Urinary bladder (tissue), 4 donors: Measurements from ENCODE around the gene ADNP. TPM values are rescaled to one million over a fixed set of nuclear protein-coding genes. Genes with fewer than 3 reads are reported as not detected.

ENCODE experiments used
- DNase-seq: peaks from one replicate; pipeline ENCODE4 v3.0.0-alpha.2; 2015; ENCODE audit errors: extremely low spot score
- H3K27ac ChIP-seq: one replicate; pipeline ENCODE4 v1.5.1; 2013; ENCODE audit warnings: low read depth, mild to moderate bottlenecking, moderate library complexity
- H3K36me3 ChIP-seq: one replicate; pipeline ENCODE4 v1.6.1; 2013; ENCODE audit warnings: mild to moderate bottlenecking, moderate library complexity; ENCODE audit not compliant: insufficient read depth
- H3K4me1 ChIP-seq: one replicate; pipeline ENCODE4 v1.6.1; 2013; ENCODE audit warnings: mild to moderate bottlenecking, moderate library complexity; ENCODE audit not compliant: insufficient read depth
- H3K4me3 ChIP-seq: one replicate; pipeline ENCODE4 v1.5.1; 2013; ENCODE audit warnings: low read depth, low read length
- WGBS: extraction: QIAGEN DNeasy Blood & Tissue Kit; methylation state at CpG from one replicate; pipeline ENCODE4 v1.1.7; 2013; 5-methylcytosine and 5-hydroxymethylcytosine counted together
- polyA plus RNA-seq: library from polyadenylated mRNA; stranded (reverse); fragments of 200-250 nt; gene quantifications from one replicate; pipeline ENCODE4 v1.2.3, GENCODE V29; 2013
- small RNA-seq: library from RNA; depleted of rRNA; stranded (forward); fragments of <200 nt; gene quantifications from one replicate; pipeline ENCODE3, GENCODE V24; 2014
- total RNA-seq: library from RNA; depleted of rRNA; stranded (reverse); fragments of >200 nt; gene quantifications from one replicate; pipeline ENCODE4 v1.2.3, GENCODE V29; 2014
- donor health status: healthy with polysubstance abuse.
- donor health status: healthy.

The ADNP gene
- total and polyA plus RNA-seq, 2 donors: 36.2 to 92.2 TPM

- WGBS: 97% methylated on average over 9 of the region's 9 CpGs
- no peak for DNase-seq
- no peak overlapping the region for H3K4me3 ChIP-seq
- H3K4me1 ChIP-seq: no peaks in the 10 kb centered on the region
- no peaks in the 10 kb centered on the region for H3K36me3 ChIP-seq
- no peak overlapping the region for H3K27ac ChIP-seq
Observed at GRCh38 chr20:50852085-50852484, 79.2 kb downstream of the ADNP start.

- WGBS: 52% methylated on average over 13 of the region's 13 CpGs
- Histone ChIP-seq H3K27ac (no peak overlapping the region), H3K4me3 (no peak overlapping the region), H3K4me1 (no peaks in the 10 kb centered on the region), H3K36me3 (no peaks in the 10 kb centered on the region)
- DNase-seq: no peak
Observed at GRCh38 chr20:50850721-50851286, 80.4 kb downstream of the ADNP start.

- 52% methylated on average over 18 of the region's 18 CpGs for whole genome bisulfite sequencing
- H3K27ac ChIP-seq: no peak overlapping the region
- no peaks in the 10 kb centered on the region for H3K36me3 ChIP-seq
- DNase-seq: no peak
- no peak overlapping the region for H3K4me3 ChIP-seq
- H3K4me1 ChIP-seq: no peaks in the 10 kb centered on the region
Observed at GRCh38 chr20:50848846-50849673, 82.2 kb downstream of the ADNP start.

GRCh38 chr20:50848341-50848808, 82.9 kb downstream of the ADNP start:
- Histone ChIP-seq H3K36me3 (no peaks in the 10 kb centered on the region), H3K27ac (no peak overlapping the region), H3K4me3 (no peak overlapping the region), H3K4me1 (no peaks in the 10 kb centered on the region)
- 42% methylated on average over 8 of the region's 8 CpGs for WGBS
- DNase-seq: no peak

- 89% methylated on average over 15 of the region's 15 CpGs for WGBS
- Histone ChIP-seq H3K27ac (no peak overlapping the region), H3K4me1 (no peaks in the 10 kb centered on the region), H3K4me3 (no peak overlapping the region), H3K36me3 (no peaks in the 10 kb centered on the region)
- DNase-seq: no peak
Observed at GRCh38 chr20:50845566-50846215, 85.5 kb downstream of the ADNP start.

GRCh38 chr20:50844430-50845100, 86.7 kb downstream of the ADNP start:
- Histone ChIP-seq H3K27ac (no peak overlapping the region), H3K4me3 (no peak overlapping the region), H3K4me1 (no peaks in the 10 kb centered on the region), H3K36me3 (no peaks in the 10 kb centered on the region)
- DNase-seq: peak; percentile 80
- 87% methylated on average over 9 of the region's 9 CpGs for WGBS

- Histone ChIP-seq H3K4me1 (no peaks in the 10 kb centered on the region), H3K36me3 (no peaks in the 10 kb centered on the region), H3K4me3 (no peak overlapping the region), H3K27ac (no peak overlapping the region)
- WGBS: 89% methylated on average over 9 of the region's 9 CpGs
- no peak for DNase-seq
Observed at GRCh38 chr20:50843331-50844276, 87.6 kb downstream of the ADNP start.

GRCh38 chr20:50842821-50843220, 88.4 kb downstream of the ADNP start:
- no peak for DNase-seq
- Histone ChIP-seq H3K4me3 (no peak overlapping the region), H3K27ac (no peak overlapping the region), H3K4me1 (no peaks in the 10 kb centered on the region), H3K36me3 (no peaks in the 10 kb centered on the region)
- 95% methylated on average over 5 of the region's 5 CpGs for WGBS

Small RNAs within 50 kb of the gene (small RNA-seq; reads per million reads assigned to genes)
- not detected for gene TMSB4XP6

Other genes with a start within 250 kb of the ADNP start
- gene RIPOR3, start 239.9 kb downstream of the ADNP start, total RNA-seq: 8.2 TPM
- gene RIPOR3, start 239.9 kb downstream of the ADNP start, polyA plus RNA-seq: 15.0 TPM
- 11.7 TPM for gene PARD6B, start 199.9 kb downstream of the ADNP start, total RNA-seq
- gene PARD6B, start 199.9 kb downstream of the ADNP start, polyA plus RNA-seq: 0.52 TPM
- 4.8 TPM for gene BCAS4, start 136.4 kb downstream of the ADNP start, total RNA-seq
- 9.2 TPM for gene BCAS4, start 136.4 kb downstream of the ADNP start, polyA plus RNA-seq
- gene DPM1, start 27.1 kb upstream of the ADNP start, total RNA-seq: 56.3 TPM
- gene DPM1, start 27.1 kb upstream of the ADNP start, polyA plus RNA-seq: 56.3 TPM
- 4.9 TPM for gene MOCS3, start 27.4 kb upstream of the ADNP start, total RNA-seq
- 4.3 TPM for gene MOCS3, start 27.4 kb upstream of the ADNP start, polyA plus RNA-seq
- 5.6 TPM for gene KCNG1, start 91.7 kb upstream of the ADNP start, total RNA-seq
- gene KCNG1, start 91.7 kb upstream of the ADNP start, polyA plus RNA-seq: 8.3 TPM